HUES64 (cell line): ENCODE results near the gene SRRM3.
"Not testable (repeated sequence)": the region's sequence is repeated elsewhere in the genome, so short reads cannot be mapped to it uniquely, and the experiment has no call there.

Experiments used
- H3K27ac ChIP-seq: 2 replicates; pipeline ENCODE4 v1.7.0; 2013; ENCODE audit warnings: low read depth, low read length, inconsistent platforms
- H3K27me3 ChIP-seq: 2 replicates; pipeline ENCODE4 v1.6.1; 2013; ENCODE audit warnings: mild to moderate bottlenecking, low read length; ENCODE audit not compliant: insufficient read depth
- H3K36me3 ChIP-seq: 2 replicates; pipeline ENCODE4 v1.6.1; 2013; ENCODE audit warnings: mild to moderate bottlenecking, low read length; ENCODE audit not compliant: insufficient read depth
- H3K4me1 ChIP-seq: 2 replicates; pipeline ENCODE4 v1.6.1; 2013; ENCODE audit warnings: mild to moderate bottlenecking, low read length, moderate library complexity; ENCODE audit not compliant: insufficient read depth
- H3K4me3 ChIP-seq: 2 replicates; pipeline ENCODE4 v1.5.1; 2013; ENCODE audit warnings: mild to moderate bottlenecking, low read length, moderate library complexity
- H3K9ac ChIP-seq: 2 replicates; pipeline ENCODE4 v1.6.1; 2013; ENCODE audit warnings: mild to moderate bottlenecking, low read depth, low read length
- H3K9me3 ChIP-seq: 2 replicates; pipeline ENCODE4 v1.6.1; 2013; ENCODE audit warnings: low read depth, low read length; ENCODE audit not compliant: insufficient read depth
- WGBS: fragments of 150-250, 120-280 bp; methylation state at CpG from one replicate; pipeline ENCODE4 v1.1.7; 2013; ENCODE audit warnings: missing lambda C conversion rate; 5-methylcytosine and 5-hydroxymethylcytosine counted together

The SRRM3 gene

DNA sequence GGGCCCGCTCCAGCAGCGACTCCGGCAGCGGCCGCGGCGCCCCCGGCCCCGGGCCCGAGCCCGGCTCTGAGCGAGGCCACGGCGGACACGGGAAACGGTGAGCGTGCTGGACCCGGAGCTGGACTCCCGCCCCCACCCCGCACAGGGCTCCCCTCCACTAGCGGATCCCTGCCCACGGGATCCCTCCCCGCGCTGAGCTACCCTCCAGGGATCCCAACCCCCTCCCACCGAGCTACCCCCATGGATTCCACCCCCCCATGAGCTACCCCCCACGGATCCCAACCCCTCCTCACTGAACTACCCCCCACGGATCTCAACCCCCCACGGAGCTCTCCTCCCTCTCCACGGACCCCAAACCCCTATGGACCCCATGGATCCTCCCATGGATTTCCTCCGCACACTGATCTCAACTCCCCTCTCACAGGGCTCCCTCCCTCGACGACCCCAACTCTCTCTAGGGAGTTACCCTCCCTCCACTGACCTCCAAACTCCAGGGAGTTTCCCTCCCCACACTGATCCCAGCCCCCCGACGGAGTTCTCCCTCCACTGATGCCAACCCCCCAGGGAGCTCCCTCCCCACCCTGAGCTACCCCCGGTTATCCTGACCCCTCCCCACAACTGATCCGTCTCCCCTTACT is 80.1 kb downstream of the SRRM3 start:
- under 1% methylated on average over 34 of the region's 36 CpGs for WGBS
- no peak overlapping the region for H3K27ac ChIP-seq
- H3K36me3 ChIP-seq: no peaks in the 10 kb centered on the region; the same call in 1 of the 2 replicates
- H3K27me3 ChIP-seq: peaks cover 47% of the 10 kb centered on the region
- H3K9ac ChIP-seq: no peak overlapping the region
- H3K4me1 ChIP-seq: peaks cover 11% of the 10 kb centered on the region
- peak overlapping the region; percentile 68 for H3K4me3 ChIP-seq
- H3K9me3 ChIP-seq: no peaks in the 10 kb centered on the region

- Histone ChIP-seq H3K27me3 (peaks cover 47% of the 10 kb centered on the region), H3K36me3 (no peaks in the 10 kb centered on the region; the same call in 1 of the 2 replicates)
Measured at GRCh38 chr7:76282344-76283253, 80.9 kb downstream of the SRRM3 start.

DNA sequence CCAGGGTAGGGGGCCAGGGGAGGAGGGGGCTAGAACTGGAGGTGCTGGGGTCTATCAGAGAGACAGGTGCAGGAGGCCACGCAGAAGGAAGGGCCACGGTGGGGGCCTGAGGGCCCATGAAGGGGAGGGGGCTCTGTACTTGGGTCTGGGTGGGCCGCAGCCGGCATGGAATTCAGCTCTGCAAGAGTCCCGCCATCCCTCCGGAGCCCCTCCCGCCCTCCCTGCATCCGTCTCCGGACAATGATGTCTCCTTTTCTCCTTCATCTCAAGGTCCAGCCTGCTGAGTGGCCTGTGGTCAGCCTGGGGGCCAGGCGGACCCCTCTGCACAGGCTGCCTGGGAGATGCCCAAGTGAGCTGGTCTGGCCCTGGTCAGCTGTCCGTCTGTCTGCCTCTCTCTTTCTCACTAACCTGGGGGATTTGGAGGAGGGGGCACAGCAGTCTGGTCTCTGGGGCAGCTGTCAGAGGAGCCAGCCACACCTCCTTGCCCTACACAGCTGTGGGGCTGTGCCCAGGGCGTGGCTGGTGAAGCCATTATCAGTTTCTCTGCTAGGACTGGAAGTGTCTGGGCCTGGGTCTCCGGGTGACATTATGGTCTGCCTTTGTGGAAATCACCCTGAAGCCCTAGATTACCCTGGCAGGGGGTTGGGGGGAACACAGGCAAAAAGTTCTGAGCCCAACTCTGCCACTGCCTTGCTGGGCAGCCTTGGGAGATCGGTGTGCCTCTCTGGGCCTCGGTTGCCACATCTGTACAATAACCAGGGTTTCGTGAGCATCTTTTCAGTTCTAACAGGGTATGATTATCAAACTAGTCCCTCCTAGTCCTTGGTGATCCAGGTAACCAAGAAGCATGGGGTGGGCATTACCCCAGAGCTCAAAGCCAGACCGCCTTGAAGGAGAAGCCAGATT is 81.8 kb downstream of the SRRM3 start:
- Histone ChIP-seq H3K4me3 (peak overlapping the region; percentile 68), H3K27ac (no peak overlapping the region), H3K9me3 (no peaks in the 10 kb centered on the region), H3K9ac (no peak overlapping the region), H3K4me1 (peaks cover 11% of the 10 kb centered on the region), H3K27me3 (peaks cover 47% of the 10 kb centered on the region), H3K36me3 (no peaks in the 10 kb centered on the region; the same call in 1 of the 2 replicates)
- WGBS: 50% methylated on average over 17 of the region's 17 CpGs

More at GRCh38 chr7:76282344-76283253, 80.9 kb downstream of the SRRM3 start:
- Histone ChIP-seq H3K9ac (peak overlapping the region; percentile 67), H3K9me3 (no peaks in the 10 kb centered on the region), H3K4me1 (peaks cover 11% of the 10 kb centered on the region), H3K4me3 (peak overlapping the region; percentile 68), H3K27ac (no peak overlapping the region)
- WGBS: under 1% methylated on average over 95 of the region's 98 CpGs

DNA sequence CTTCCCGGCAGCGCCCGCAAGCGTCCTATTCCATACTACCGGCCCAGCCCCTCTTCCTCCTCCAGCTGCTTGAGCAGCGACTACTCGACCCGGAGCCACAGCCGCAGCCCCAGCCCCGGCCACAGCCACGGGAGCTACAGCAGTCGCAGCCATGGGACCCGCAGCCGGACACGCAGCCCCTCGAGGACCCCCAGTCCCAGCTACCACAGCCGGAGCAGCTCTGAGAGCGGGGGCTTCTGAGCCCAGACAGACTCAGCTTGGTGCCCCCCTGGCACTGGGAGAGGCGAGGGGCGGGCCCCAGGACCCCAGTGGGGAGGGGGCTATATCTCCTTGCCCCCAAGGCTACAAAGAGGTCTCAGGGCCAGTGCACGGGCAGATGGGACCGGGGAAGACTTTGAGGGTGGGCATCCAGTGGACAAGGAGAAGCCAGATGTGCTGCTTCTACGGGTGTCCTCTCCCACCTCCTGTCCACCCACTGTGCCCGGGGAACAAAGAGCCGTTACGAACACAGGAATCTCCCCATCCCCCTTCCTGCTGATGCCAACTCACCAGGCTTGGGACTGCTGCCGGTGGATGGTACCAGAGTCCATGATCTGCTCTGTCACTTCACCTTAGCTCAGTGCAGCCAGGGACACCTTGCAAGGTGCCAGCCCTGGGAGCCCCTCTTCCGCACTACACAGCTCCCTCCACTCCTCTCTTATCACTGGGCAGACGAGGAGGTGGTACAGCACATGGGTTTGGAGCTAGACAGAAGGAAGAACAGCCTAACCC is 84.1 kb downstream of the SRRM3 start:
- Histone ChIP-seq H3K27ac (no peak overlapping the region), H3K4me3 (no peak overlapping the region), H3K9me3 (no peaks in the 10 kb centered on the region), H3K9ac (no peak overlapping the region), H3K4me1 (peaks cover 4% of the 10 kb centered on the region; the same call in 1 of the 2 replicates), H3K36me3 (no peaks in the 10 kb centered on the region; the same call in 1 of the 2 replicates), H3K27me3 (peaks cover 28% of the 10 kb centered on the region)
- 90% methylated on average over 29 of the region's 29 CpGs for WGBS

GRCh38 chr7:76286842-76287403 is 85.2 kb downstream of the SRRM3 start:
- Histone ChIP-seq H3K27ac (no peak overlapping the region), H3K9ac (no peak overlapping the region), H3K4me3 (no peak overlapping the region), H3K4me1 (peaks cover 7% of the 10 kb centered on the region), H3K27me3 (peaks cover 18% of the 10 kb centered on the region), H3K36me3 (no peaks in the 10 kb centered on the region; the same call in 1 of the 2 replicates), H3K9me3 (no peaks in the 10 kb centered on the region)
- WGBS: 88% methylated on average over 15 of the region's 16 CpGs

- H3K4me1 ChIP-seq, H3K36me3 ChIP-seq, H3K9me3 ChIP-seq, H3K4me3 ChIP-seq, H3K27me3 ChIP-seq: not testable (repeated sequence)
- 89% methylated on average over 6 of the region's 6 CpGs for WGBS
- H3K9ac ChIP-seq: peak overlapping the region; percentile 49; the same call in 1 of the 2 replicates
- H3K27ac ChIP-seq: peak overlapping the region; percentile 74
Measured at GRCh38 chr7:76290847-76291350, 89.2 kb downstream of the SRRM3 start.

- Histone ChIP-seq H3K9me3 (no peaks in the 10 kb centered on the region), H3K27ac (peak overlapping the region; percentile 74), H3K4me1 (peaks cover 8% of the 10 kb centered on the region), H3K36me3 (no peaks in the 10 kb centered on the region), H3K4me3 (no peak overlapping the region), H3K27me3 (no peaks in the 10 kb centered on the region), H3K9ac (peak overlapping the region; percentile 49; the same call in 1 of the 2 replicates)
- WGBS: 36% methylated on average over 28 of the region's 30 CpGs
Measured at GRCh38 chr7:76291351-76292212, 89.9 kb downstream of the SRRM3 start.

GRCh38 chr7:76292213-76292573 is 90.5 kb downstream of the SRRM3 start:
- Histone ChIP-seq H3K9me3 (no peaks in the 10 kb centered on the region), H3K27me3 (no peaks in the 10 kb centered on the region), H3K36me3 (no peaks in the 10 kb centered on the region), H3K9ac (no peak overlapping the region), H3K4me1 (peaks cover 8% of the 10 kb centered on the region), H3K4me3 (no peak overlapping the region), H3K27ac (peak overlapping the region; percentile 3; the same call in 1 of the 2 replicates)
- 77% methylated on average over 5 of the region's 5 CpGs for WGBS

- not testable (repeated sequence) for H3K36me3 ChIP-seq, H3K4me3 ChIP-seq, H3K9ac ChIP-seq, H3K4me1 ChIP-seq, H3K27ac ChIP-seq, H3K9me3 ChIP-seq, H3K27me3 ChIP-seq
- 93% methylated on average over 5 of the region's 5 CpGs for WGBS
Measured at GRCh38 chr7:76292911-76293310, 91.2 kb downstream of the SRRM3 start.
